ENCODE data around the gene GPR142.

The GPR142 gene

GRCh38 chr17:74356646-74357465 is 10.4 kb upstream of the GPR142 start:
- no peaks in the 10 kb centered on the region for H3K36me3 ChIP-seq
- TF ChIP-seq, protein P1, sequence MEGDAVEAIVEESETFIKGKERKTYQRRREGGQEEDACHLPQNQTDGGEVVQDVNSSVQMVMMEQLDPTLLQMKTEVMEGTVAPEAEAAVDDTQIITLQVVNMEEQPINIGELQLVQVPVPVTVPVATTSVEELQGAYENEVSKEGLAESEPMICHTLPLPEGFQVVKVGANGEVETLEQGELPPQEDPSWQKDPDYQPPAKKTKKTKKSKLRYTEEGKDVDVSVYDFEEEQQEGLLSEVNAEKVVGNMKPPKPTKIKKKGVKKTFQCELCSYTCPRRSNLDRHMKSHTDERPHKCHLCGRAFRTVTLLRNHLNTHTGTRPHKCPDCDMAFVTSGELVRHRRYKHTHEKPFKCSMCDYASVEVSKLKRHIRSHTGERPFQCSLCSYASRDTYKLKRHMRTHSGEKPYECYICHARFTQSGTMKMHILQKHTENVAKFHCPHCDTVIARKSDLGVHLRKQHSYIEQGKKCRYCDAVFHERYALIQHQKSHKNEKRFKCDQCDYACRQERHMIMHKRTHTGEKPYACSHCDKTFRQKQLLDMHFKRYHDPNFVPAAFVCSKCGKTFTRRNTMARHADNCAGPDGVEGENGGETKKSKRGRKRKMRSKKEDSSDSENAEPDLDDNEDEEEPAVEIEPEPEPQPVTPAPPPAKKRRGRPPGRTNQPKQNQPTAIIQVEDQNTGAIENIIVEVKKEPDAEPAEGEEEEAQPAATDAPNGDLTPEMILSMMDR (IDR thresholded peaks at IDR 0.05; ENCODE audit: low read depth, low read length), result no peak
- no peak overlapping the region for H3K4me3 ChIP-seq (ENCODE audit: low read depth, low read length)
- no peak for DNase-seq
- no peaks in the 10 kb centered on the region for H3K9me3 ChIP-seq (ENCODE audit: severe bottlenecking)
- H3K27ac ChIP-seq, result no peak overlapping the region
- H3K27me3 ChIP-seq (ENCODE audit: insufficient read depth, low read depth, severe bottlenecking), result no peaks in the 10 kb centered on the region

GRCh38 chr17:74357466-74357809 is 9.9 kb upstream of the GPR142 start:
- DNase-seq, result no peak
- Histone ChIP-seq H3K27me3 (ENCODE audit: insufficient read depth, low read depth, severe bottlenecking) (no peaks in the 10 kb centered on the region), H3K27ac (no peak overlapping the region), H3K9me3 (ENCODE audit: severe bottlenecking) (no peaks in the 10 kb centered on the region), H3K4me3 (ENCODE audit: low read depth, low read length) (no peak overlapping the region), H3K36me3 (no peaks in the 10 kb centered on the region)
- TF ChIP-seq, protein P1 (IDR thresholded peaks at IDR 0.05; ENCODE audit: low read depth, low read length), result no peak

DNA sequence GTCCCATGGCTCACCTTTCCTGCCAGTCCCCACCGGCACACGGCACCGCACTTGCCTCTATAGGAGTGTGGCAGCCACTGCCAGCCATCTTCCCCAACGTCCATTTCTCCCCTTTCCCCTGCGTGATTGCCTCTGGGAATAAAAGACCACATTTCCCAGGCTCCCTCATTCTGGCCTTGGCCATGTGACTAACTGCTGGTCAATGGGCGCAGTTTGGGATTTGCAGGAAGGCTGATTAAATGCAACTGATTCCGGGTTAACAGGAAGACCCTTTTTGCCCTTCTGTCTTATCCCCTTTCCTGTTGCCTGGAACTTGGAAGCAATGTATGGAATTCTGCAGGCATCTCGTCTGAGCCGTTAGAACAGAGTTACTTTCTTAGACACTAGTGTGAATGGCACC is 8.6 kb upstream of the GPR142 start:
- TF ChIP-seq, protein P1 (IDR thresholded peaks at IDR 0.05; ENCODE audit: low read depth, low read length), result no peak
- no peaks in the 10 kb centered on the region for H3K27me3 ChIP-seq (ENCODE audit: insufficient read depth, low read depth, severe bottlenecking)

GRCh38 chr17:74359916-74360315 is 7.4 kb upstream of the GPR142 start:
- TF ChIP-seq, protein P1 (IDR thresholded peaks at IDR 0.05; ENCODE audit: low read depth, low read length), result no peak
- Histone ChIP-seq H3K4me3 (ENCODE audit: low read depth, low read length) (no peak overlapping the region), H3K9me3 (ENCODE audit: severe bottlenecking) (no peaks in the 10 kb centered on the region), H3K27me3 (ENCODE audit: insufficient read depth, low read depth, severe bottlenecking) (no peaks in the 10 kb centered on the region), H3K27ac (no peak overlapping the region), H3K36me3 (no peaks in the 10 kb centered on the region)
- no peak for DNase-seq

More for the DNA sequence above, 8.6 kb upstream of the GPR142 start:
- Histone ChIP-seq H3K36me3 (no peaks in the 10 kb centered on the region), H3K4me3 (ENCODE audit: low read depth, low read length) (no peak overlapping the region), H3K9me3 (ENCODE audit: severe bottlenecking) (no peaks in the 10 kb centered on the region), H3K27ac (no peak overlapping the region)
- no peak for DNase-seq

DNA sequence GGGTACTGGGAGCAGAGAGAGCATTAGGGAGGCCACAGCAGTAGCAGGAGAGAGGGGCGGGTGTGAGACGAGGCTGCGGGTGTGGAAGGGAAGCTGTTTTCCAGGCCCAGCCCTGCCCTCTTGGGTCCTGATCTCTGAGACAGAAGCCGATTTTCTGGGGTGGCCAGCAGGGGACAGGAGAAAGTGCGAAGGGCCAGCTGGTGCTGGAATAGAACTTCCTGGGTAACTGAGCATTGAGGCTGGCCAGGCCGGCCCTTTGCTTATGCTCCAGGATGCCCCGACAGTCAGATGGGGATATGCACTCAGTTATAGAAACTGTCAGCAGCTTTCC is 6.4 kb upstream of the GPR142 start:
- DNase-seq, result peak; percentile 77
- no peaks in the 10 kb centered on the region for H3K9me3 ChIP-seq (ENCODE audit: severe bottlenecking)
- no peaks in the 10 kb centered on the region for H3K36me3 ChIP-seq
- H3K4me3 ChIP-seq (ENCODE audit: low read depth, low read length), result 0 out of 2 replicates have a peak overlapping the region, but pooled peaks have one; percentile 7
- H3K27me3 ChIP-seq (ENCODE audit: insufficient read depth, low read depth, severe bottlenecking), result no peaks in the 10 kb centered on the region
- TF ChIP-seq, protein P1 (IDR thresholded peaks at IDR 0.05; ENCODE audit: low read depth, low read length), result peak; percentile 62
- H3K27ac ChIP-seq, result peak overlapping the region; percentile 59
